GM10847 (cell line): ENCODE data around the gene C6.

ENCODE experiments used
- POLR2A ChIP-seq: IDR thresholded peaks from 2 replicates; pipeline ENCODE4 v1.6.1; 2011; ENCODE audit not compliant: insufficient read length; ENCODE audit errors: extremely low read depth

Gene C6

DNA sequence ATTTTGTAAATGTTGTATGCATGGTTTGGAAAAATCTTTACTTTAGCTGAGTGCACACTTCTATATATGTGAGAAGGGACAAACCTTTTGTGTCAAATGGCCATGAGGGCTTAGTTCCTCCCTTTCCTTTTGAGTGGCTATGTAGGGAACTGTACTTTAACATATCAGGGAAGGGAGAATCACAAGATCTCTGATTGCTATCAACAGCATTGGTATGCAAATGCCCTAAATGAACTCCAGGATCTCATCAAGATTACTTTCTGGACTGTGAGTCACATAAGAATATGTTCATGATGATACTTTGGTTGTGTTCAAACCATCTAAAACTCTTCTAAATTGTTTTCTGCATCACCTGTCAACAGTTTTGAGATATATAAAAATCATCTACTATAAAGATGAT, 111.0 kb downstream of the C6 start:
- no peak for TF ChIP-seq POLR2A

DNA sequence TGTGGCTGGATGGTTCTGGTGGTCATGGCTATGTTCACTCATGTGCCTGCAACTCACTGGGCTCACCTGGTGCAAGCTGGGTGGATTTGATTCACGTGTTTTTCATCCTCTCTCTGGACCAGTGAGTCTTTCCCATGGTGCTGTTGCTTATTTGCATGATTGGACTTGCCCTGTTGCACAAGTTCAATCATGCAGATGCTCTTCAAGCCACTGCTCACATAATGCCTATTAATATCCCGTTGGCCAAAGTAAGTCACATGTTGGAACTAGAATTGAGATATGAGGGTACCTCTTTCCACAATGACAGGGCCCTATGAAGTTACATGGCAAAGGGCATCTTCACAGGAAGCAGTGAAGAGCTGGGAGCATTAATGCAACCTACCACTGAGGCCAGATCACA, 115.7 kb downstream of the C6 start:
- TF ChIP-seq POLR2A = no peak

DNA sequence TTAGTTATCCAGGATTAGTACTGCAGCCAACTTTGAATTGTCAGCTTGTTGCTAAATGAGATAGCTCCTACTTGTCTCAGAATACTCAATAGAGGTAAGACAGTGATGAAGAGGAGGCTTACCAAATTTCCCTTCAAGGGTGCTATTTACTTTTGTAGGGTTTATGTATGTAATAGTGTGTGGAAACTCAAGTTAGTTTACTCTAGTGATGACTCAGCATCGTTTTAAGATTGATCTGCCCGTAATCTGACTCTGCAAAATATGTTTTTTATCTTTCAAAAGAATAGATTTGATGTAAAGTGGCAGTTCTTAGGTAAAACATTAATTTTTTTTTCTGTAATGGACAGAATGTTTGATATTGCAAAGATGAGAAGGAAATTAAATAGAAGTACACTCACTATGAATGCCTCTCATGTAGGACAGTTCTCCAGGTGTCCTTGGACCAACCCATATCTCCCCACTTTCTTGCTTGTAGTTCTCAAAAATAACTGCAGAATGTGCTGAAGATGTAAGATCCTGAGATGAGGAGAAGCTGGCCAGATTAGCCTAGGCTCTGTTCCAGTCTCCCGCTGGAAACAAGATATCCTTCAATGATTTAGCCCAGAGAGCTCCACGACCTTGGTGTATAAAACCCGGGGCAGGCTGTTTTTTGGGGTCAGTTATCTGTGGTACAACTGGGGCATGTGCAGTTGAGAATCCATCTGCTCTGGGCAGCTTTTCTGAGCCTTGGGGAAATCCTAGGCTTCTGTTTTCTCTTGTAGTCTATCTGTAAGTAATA, 117.8 kb downstream of the C6 start:
- no peak for TF ChIP-seq POLR2A

DNA sequence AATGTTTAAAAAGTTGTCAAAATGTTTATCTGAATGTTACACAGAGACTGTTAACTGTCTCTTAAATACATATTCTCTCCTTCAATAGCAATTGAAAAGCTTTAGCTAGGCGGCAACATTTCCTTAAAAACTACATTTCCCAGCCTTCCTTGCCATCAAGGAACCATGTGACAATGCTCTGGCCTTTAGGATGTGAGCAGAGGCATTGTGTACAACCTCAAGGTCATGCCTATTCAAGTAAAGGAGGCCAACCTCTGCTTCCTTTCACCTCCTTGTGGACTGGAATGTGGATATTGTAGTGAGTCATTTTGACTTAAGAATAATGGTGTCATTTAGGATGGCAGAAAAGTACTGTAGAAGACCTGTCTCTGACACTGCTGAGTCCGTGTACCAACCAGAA, 118.5 kb downstream of the C6 start:
- no peak for TF ChIP-seq POLR2A

DNA sequence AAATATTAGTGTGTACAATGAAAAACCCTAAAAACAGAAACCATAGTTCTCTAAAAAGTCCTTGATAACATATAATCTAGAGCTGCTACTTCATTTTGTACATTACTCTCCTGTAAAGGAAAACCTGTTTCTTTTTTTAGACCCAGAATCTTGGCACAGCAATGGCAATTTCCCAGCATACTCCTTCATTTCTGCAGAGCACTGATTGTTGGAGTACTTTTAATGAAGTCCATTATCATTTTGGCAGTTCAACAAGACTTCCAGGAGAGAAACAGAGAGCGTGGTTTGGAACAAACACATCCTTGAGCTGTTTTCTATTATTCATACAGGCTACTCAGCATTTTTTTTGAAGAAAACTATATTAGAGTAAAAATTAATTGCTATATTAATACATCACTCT, 119.5 kb downstream of the C6 start:
- no peak for TF ChIP-seq POLR2A
